ENCODE measurements around the gene AP3S1.
"Not testable (repeated sequence)": the region's sequence is repeated elsewhere in the genome, so short reads cannot be mapped to it uniquely, and the experiment has no call there.

The AP3S1 gene

DNA sequence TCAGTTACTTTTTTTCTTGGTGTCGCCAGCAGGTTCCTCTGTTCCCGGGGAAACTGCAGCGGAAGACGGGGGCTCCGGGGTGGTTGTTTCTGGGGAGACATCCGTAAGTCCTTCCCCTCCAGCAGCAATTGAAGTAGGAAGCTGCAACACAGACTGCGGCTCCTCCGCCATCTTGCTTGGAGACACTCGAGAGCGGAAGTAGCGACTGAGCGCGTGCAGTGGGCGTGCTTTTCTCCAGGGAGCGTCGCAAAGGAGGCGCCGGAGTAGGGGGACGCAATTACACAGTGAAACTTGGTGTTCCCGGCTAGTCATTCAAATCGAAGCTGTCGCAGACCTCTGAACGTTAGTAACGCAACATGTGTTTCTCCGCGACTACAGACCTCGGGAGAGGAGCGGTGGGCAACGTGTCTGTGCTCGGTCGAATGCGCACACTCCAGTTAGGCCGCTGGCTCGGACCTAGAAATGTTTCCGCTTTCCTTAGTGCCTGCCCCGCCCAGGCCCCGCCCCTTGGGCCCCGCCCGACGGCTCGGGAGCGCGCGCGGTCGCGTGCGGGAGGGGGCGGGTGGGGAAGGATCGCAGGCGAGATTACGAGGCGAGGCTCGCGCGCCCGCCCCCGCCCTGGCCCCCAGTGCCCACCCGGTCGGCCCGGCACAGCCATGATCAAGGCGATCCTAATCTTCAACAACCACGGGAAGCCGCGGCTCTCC lies at the start of gene AP3S1, which contains the start of gene ATG12:
Gene AP3S1 (plus strand): TSS at position 554 of the 707 bp plus-strand sequence. CDS start 103 bp downstream, at position 657.
Gene ATG12 (minus strand): TSS at position 184 of the 707 bp plus-strand sequence. CDS start 13 bp downstream, at position 171.
- DNase-seq, result peak; percentile 77 to 100

DNA sequence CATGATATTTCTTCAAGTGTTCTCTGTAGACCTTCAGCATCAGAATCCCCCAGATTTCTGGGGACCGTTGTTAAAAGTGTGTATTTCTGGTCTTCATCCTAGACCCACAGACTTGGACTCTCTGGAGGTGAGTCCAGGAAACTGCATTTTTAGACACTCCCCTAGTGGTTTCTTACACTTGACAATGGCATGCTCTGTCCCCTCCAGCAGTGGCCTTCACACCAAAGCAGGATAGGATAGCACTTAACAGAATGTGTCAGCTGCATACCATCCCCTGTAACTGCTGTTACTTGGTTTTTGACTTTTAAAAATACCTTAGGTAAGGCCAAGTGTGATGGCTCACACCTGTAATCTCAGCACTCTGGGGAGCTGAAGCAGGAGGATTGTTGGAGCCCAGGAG lies 46.0 kb upstream of the AP3S1 start:
- no peak for DNase-seq

DNA sequence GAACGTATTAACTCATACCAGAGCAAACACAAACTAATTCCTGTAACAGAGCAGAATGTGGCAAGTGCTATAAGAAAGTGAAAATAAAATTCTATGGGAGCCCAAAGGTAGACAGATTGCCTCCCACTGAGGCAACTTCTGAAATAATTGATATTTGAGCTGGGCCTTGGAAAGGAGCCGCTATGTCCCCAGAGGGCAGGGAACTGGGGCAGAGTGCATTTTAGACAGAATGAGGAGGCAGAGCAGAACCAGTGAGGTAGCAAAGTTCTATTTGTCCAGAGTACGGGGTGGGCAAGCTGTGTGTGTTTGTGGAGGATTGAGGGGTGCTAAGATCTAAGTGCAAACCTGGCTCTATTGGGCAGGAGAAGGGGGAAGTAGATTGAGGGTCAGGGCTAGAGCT lies 45.1 kb upstream of the AP3S1 start:
- DNase-seq, result no peak

DNA sequence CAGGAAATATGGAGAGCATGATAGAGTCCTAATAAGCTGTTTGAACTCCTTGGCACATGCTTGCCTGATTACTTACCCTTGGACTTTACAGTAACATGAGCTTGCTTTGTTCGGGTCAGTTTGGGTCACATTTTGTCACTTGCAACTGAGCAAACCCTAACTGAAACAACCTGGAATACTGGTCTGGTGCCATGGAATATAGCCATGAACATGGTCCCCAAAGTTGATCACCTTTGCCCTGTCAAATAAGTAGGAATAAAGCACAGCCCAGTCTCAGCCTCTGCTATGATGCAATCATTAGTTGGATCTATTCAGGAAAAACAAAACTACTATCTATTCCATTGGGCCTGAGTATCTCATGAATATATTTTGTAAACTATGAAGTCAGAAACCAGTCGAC lies 43.5 kb upstream of the AP3S1 start:
- DNase-seq, result no peak

DNA sequence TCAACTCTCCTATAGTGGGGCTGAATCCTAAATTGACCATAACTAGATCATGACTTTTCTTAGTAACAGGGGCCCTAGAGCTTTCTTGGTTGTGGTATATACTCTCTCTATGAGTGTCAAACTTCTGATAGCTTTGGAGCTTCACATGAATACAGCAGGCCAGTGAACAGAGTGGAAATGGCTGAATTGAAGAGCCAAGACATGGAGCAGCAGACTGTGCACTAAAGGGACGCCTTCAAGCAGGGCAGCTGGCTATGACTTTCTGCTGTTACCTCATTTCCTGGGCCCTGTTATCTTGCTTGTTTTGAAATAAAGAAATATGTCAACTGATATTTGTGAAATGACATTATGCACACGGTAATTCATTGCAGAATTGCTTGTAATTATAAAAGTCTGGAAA lies 41.6 kb upstream of the AP3S1 start:
- no peak for DNase-seq

DNA sequence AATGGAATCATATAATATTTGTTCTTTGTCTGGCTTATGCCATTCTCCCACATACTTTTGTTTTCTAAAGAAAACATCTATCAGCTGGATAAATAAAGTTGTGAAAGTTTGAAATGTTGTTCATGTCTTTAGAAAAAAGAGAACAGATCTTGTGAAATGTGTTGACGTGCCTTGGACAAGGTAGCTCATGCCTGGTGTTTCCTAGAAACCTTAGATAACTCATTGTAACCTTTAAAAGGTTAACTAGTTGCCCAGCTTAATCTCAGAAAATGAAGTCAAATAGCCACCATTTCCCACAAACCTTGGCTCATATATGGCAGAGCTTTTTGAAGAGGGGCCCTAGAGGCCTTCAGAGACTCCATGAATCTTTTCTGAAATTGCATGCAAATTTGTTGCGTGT lies 40.6 kb upstream of the AP3S1 start:
- DNase-seq, result no peak

DNA sequence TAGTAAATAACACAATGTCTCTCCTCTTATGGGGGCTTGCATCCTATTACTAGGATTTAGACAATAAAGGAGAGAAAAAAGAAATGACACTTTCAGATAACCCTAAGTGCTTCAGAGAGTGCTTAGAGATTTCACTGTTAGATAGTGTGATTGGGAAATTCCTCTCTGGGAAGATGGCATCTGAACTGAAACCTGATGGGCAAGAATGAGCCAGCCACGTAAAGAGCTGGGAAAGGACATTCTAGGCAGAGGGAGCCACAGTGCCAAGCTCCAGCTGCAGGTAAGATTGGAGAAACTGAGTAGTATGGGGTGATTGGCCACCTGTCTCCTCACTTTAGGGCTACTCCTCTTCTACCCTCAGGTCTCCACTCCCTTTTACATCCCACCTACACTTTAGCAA lies 39.8 kb upstream of the AP3S1 start:
- DNase-seq, result no peak

DNA sequence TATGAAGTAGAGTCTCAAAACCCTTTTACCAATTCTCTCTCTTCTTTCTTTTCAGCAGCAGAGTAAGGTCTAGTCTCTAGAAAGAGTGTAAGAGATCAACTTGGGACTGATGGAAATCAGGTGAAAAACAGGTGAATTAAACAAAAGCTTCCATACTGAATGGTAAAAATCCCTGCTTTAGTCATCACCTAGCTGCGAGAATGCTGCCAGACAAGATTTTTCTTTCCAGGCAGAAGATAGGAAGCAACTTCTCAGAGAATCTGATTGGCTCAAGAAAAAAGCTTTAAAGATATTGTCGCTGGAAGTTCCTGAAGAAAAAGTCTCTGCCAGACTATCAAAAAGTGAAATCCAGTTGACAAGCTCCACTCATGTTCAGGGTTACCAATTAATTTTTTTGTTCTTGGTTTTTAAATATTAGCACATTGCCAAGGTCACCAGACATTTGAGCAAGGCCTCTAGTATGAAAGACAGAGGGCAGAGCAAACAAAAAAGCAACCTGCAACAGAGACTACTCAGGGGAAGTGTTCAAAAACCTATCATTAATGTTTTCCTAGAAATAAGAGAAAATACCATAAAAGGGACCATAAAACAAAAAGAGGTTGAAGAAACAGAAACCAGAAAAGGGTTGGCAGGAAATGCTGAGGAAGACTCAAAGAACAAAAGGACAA lies 34.6 kb upstream of the AP3S1 start:
- no peak for DNase-seq

DNA sequence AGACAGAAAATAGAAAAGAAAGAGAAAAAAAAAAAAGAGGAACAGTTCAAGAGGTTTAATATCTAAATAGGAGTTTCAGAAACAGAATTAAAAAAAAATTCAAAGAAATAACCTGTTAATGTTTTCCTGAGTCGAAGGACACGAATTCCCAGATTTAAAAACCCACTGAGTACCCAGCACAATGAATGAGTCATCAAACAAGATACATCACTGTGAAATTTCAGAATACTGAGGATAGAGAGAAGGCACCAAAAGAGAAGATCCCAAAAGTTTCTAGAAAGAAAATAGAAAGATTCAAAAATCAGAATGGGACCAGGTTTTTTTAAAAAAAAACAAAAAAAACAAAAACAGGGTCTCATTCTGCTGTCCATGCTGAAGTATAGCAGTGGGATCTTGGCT lies 34.1 kb upstream of the AP3S1 start:
- no peak for DNase-seq

DNA sequence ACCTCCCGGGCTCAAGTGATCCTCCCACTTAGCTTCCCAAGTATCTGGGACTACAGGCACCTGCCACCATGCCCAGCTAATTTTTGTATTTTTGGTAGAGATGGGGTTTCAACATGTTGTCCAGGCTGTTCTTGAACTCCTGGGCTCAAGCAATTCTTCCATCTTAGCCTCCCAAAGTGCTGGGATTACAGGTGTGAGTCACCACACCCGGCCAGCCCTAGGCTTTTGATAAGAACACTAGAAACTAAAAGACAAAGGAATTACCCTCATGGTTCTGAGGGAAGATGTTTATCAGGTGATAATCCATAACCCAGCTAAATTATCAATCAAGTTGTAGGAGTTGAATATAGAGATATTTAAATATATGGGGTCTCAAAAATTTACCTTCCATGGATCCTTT lies 33.7 kb upstream of the AP3S1 start:
- DNase-seq, result not testable (repeated sequence)

DNA sequence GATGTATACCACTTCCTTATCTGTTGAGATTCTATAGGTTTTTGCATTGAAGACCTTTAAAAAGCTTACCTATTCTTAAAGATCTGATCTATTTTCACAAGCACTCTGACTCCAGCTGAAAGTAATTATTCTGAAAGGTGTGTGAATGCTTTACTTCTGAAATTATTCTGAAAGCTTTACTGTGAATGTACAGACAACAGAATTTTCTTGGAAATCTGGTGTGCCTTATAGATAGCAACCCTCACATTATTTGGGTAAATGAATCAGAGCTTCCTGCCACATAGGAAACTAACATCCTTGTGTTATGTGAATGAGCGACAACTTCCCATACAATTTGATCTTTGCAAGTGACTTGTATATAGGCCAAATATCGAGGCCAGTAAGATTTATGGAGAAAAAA lies 31.8 kb upstream of the AP3S1 start:
- no peak for DNase-seq

DNA sequence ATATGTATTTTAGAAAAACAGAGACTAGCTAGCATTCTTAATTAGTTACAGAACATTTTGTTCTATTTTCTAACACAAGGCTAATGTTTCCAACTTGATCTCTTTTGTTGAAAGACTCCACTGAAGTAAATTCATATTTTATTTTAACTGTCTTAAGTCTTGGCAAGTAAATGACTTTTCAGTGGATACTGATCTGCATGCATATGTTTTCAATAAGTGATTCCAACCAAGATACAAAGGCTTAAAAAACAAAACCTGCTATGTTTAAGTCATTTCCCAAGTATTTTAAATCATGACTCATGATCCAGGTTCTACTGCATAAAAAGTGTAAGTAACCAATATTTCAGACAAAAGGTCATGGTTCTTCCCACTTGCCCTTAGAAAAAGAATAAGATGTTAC lies 31.0 kb upstream of the AP3S1 start:
- DNase-seq, result no peak

DNA sequence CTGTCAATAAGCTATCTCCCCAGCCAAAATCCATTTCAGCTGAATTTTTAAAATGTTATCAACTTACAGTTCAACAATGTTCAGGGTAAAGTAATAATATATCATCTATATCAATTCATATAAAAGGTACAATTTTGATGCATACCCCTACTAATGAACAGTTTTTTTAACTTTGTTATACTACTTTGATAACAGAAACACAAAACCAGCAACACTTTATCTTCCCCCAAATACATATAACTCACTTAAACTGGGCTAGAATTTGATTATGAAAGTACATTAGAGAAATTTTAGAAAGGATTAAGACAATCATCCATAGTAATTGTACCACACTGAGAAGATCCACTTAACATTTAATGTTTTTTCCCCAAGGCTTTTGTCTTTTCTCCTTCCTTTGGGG lies 30.3 kb upstream of the AP3S1 start:
- DNase-seq, result no peak

DNA sequence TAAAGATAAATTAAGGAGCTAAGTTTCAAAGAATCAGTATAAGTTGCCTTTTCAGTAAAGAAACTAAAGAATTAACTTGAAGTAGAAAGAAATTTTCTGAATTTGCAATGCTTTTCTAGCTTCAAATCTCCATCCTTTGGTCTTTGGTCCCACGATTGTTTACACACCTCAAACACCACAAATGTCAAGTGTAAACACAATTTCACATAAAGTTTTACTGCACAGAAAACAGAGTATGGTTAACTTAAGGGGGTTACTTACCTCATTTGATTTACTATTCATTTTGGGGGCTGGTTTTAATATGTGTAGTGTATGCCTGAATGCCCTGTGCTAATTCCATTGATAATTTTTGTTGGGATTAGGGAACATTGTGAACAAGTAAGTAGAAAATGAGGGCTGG lies 29.4 kb upstream of the AP3S1 start:
- no peak for DNase-seq

DNA sequence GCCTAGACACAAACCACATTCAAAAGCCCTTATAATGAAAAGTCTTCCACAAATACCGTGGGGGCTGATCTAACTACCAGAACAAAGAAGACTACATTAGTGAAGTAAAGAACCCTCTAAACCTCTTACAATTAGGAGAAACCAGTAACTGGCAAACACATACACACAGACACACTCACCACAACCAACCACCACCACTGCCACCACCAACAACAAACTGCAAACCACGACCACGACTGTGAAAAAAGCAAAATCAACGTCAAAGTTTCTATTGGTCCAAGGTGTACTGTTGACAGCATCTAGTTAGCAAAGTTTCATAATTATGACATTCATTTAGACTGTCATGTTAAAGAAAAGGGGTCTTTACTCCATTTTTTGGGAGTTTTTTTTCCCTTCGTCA lies 28.0 kb upstream of the AP3S1 start:
- DNase-seq, result no peak

DNA sequence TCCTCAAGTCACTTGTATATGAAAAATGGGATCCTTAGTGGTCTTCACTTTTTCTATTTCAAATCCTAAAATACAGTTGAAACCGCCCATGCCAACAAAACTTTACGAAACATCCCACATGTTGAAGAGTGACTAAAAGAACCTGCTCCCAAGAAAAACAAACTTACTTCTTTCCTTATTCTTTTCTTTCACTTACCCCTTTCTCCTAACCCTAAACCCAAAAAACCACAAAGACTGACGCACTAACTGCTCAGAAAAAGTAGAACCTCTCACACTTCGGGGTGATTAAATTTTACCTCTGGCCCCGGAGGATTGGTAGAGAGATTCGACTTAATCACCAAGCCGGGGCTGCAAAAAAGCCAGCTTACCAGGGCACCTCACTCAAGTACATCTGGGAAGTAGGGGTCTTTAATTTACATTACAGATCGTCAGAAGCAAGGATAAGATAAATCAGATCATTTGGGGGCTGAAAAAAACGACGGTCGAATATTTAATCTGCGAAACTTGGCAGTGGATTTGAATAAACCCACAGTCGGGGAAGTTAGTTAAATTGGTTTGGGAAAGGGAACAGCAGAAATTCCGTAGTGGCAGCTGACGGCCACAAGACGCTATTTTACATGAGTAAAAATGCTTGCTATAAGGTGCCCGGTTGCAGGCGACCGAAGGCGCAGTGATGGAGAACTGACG lies 26.6 kb upstream of the AP3S1 start:
- DNase-seq, result no peak

DNA sequence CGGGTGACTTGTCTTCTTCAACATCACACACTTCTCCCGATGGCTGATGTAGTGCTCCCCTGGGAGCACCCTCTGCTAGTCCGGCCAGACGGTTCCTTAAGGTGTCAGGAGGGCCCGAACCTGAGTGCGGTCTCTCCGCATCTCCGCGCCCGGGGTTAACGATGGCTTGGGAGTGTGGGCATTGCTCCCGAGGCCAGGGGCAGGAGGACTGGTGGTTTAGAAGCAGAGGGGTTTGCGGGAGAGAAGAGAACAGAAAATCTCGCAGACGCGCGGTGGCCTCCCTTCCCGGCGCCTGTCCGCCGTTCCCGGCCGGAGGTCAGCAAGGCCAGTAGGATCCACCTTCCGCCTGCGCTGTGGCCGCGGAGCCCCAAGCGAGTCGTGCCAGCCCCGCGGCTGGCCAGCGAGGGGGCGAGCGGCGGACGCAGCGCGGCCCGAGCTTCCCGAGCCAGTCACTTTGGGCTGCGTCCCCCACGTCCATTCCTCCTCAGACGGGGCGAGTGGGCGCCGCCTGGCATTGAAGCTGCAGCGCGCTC lies 26.0 kb upstream of the AP3S1 start:
- no peak for DNase-seq

DNA sequence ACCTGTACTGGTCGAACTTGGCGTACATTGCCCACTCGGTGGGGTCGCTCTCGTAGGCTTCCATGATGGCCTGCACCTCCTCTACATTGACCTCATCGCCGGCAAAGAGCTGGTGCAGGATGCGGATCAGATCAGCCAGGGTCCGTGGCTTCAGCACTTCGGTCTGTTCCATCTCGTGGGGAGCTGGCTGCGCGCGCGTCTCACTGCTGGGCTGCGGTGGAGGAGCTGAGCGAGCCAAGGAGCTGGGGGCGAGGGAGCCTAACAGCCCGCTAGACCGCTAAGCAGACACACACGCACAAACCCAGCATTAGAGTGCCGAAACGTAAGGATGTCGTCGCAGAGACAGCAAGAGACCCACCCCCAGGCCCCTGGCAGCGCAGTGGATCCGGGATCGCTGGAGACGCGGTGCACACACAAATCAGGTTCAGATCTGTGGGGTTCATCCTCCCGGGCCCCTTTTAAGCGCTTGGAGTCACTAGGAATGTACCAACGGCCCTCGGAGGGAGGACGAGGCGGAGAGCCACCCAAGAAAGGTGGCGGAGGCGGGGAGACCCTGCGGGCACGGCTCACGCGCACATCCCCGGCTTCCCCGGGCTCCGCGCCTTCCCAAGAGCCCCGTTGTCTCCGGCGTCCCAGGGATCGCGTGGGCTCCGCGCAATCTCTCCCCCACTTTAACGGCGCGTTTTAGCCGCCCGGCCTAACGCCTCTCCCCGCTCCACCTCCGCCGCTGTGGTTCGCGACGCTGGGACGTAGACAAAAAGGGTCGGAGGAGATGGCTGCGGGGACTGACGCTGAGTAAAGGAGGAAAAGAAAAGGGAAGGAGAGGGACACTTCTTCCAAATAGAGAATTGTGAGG lies 25.3 kb upstream of the AP3S1 start, which contains the start of gene CDO1:
Gene CDO1 (minus strand): TSS at position 434 of the 856 bp plus-strand sequence. CDS start 262 bp downstream, at position 172.
- no peak for DNase-seq

DNA sequence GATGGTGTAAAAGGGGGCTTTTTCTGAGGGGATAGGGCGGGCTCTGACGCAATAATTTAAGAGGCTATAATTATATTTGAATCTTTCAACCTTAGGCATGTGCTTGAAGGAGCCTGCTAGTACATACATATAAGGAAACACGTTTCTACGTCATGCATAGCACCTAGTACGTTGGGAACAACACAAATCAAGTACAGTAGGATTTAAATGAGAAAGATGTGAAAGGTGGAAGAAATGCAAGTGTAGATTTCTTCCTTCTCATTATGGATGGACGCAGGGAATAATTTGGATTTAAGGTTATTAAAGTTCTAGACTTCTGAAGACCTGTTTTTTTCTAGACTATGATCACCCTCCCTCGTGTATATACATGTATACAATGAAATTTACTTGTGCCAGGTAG lies 24.3 kb upstream of the AP3S1 start:
- DNase-seq, result no peak

DNA sequence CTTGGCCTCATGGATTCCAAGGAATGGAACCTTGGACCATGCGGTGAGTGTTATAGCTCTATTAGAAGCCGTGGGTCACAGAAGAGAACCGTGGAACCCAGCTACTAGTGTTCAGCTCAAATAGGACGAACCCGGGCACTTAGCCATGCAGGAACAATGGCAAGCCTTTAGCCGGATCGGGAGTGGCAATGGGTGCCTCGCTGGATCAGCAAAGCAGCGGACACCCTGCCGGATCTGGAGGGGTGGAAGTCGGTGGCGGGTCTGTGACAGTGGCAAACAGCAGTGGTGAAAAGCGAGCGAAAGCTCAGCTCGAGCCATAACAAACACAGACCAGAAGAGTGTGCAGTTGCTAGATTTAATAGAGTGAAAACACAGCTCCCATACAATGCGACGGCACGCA lies 22.9 kb upstream of the AP3S1 start:
- DNase-seq, result no peak

DNA sequence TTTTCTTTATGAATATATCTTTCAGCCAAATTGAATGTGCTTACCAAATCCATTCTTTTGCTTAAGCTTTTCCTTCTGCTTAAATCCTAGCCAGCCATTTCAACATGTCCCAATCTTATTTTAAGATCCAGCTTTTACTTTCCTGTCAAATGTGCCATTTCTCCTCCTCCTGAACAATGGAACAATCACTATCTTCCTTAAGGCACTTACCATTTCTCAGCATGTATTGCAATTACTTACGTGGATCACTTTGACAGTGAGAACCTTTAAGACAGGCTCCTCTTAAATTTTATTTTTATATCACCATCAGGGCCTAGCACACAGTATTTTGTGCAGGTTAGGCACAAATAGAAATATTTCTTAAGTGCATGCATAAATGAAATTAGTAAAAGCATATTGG lies 20.9 kb upstream of the AP3S1 start:
- no peak for DNase-seq

DNA sequence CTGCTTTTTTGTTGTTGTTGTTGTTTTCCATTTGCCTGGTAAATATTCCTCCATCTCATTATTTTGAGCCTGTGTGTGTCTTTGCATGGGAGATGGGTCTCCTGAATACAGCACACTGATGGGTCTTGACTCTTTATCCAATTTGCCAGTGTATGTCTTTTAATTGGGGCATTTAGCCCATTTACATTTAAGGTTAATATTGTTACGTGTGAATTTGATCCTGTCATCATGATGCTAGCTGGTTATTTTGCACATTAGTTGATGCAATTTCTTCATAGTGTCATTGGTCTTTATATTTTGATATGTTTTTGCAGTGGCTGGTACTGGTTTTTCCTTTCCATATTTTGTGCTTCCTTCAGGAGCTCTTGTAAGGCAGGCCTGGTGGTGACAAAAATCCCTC lies 16.8 kb upstream of the AP3S1 start:
- DNase-seq, result not testable (repeated sequence)

DNA sequence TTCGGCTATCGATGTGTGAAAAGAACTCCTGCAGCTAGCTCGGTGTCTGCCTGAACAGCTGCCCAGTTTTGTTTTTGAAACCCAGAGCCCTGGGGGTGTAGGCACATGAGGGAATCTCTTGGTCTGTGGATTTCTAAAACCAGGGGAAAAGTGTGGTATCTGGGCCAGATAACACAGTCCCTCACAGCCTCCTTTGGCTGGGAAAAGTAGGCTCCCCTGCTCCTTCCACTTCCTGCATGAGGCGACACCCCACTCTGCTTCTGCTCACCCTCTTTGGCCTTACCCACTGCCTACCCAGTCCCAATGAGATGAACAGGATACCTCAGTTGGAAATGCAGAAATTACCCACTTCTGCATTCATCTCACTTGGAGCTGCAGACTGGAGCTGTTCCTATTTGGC lies 15.8 kb upstream of the AP3S1 start:
- no peak for DNase-seq

Measured in NCI-H187 (cell line).